Measurements from ENCODE around the gene OSBPL9.

Gene OSBPL9

GRCh38 chr1:51726544-51727225 is 109.8 kb downstream of the OSBPL9 start:
- H3K4me1 ChIP-seq (ENCODE audit: control insufficient read depth in 1 of 2, insufficient read depth in 1 of 2, low read depth in 1 of 2, low read length in 1 of 2): peaks cover 21 to 29% of the 10 kb centered on the region in 2 experiments
- no peak overlapping the region for H3K27ac ChIP-seq
- H3K9me3 ChIP-seq: no peaks in the 10 kb centered on the region
- no peak overlapping the region for H3K4me3 ChIP-seq (ENCODE audit: low read depth in 1 of 2, low read length in 1 of 2)
- TF ChIP-seq, protein P1, sequence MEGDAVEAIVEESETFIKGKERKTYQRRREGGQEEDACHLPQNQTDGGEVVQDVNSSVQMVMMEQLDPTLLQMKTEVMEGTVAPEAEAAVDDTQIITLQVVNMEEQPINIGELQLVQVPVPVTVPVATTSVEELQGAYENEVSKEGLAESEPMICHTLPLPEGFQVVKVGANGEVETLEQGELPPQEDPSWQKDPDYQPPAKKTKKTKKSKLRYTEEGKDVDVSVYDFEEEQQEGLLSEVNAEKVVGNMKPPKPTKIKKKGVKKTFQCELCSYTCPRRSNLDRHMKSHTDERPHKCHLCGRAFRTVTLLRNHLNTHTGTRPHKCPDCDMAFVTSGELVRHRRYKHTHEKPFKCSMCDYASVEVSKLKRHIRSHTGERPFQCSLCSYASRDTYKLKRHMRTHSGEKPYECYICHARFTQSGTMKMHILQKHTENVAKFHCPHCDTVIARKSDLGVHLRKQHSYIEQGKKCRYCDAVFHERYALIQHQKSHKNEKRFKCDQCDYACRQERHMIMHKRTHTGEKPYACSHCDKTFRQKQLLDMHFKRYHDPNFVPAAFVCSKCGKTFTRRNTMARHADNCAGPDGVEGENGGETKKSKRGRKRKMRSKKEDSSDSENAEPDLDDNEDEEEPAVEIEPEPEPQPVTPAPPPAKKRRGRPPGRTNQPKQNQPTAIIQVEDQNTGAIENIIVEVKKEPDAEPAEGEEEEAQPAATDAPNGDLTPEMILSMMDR (IDR thresholded peaks at IDR 0.05): no peak
- no peaks in the 10 kb centered on the region for H3K36me3 ChIP-seq
- H3K27me3 ChIP-seq: no peaks in the 10 kb centered on the region

DNA sequence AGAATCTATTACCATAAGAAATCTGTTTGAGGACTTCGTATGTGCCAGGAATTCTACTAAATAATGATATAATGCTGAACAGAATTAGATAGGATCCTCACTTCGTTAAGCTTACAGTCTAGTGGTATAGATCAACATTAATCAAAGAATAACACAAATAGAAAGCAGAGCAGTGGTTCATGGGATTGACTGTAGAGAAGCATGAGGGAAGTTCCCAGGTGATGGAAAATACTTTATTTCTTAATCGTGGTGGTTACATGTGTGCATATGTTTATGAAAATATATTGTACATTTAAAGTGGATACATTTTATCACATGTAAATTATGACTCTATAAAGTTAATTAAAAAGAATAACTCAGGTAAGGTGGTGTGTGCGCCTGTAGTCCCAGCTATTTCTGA is 110.5 kb downstream of the OSBPL9 start:
- Histone ChIP-seq H3K9me3 (no peaks in the 10 kb centered on the region), H3K36me3 (no peaks in the 10 kb centered on the region), H3K27ac (no peak overlapping the region), H3K4me1 (ENCODE audit: control insufficient read depth in 1 of 2, insufficient read depth in 1 of 2, low read depth in 1 of 2, low read length in 1 of 2) (peaks cover 21 to 29% of the 10 kb centered on the region in 2 experiments), H3K4me3 (ENCODE audit: low read depth in 1 of 2, low read length in 1 of 2) (no peak overlapping the region), H3K27me3 (no peaks in the 10 kb centered on the region)
- TF ChIP-seq, protein P1 (IDR thresholded peaks at IDR 0.05): no peak

- Histone ChIP-seq H3K36me3 (no peaks in the 10 kb centered on the region), H3K4me3 (ENCODE audit: low read depth in 1 of 2, low read length in 1 of 2) (peak overlapping the region; percentile 82 to 83), H3K27me3 (no peaks in the 10 kb centered on the region), H3K27ac (peak overlapping the region; percentile 74), H3K4me1 (ENCODE audit: control insufficient read depth in 1 of 2, insufficient read depth in 1 of 2, low read depth in 1 of 2, low read length in 1 of 2) (peaks cover 13 to 22% of the 10 kb centered on the region in 2 experiments), H3K9me3 (no peaks in the 10 kb centered on the region)
- TF ChIP-seq, protein P1 (IDR thresholded peaks at IDR 0.05): no peak
Measured at GRCh38 chr1:51728611-51729155, 111.8 kb downstream of the OSBPL9 start.

GRCh38 chr1:51729156-51729823 is 112.4 kb downstream of the OSBPL9 start:
- Histone ChIP-seq H3K27ac (peak overlapping the region; percentile 74), H3K27me3 (no peaks in the 10 kb centered on the region), H3K4me1 (ENCODE audit: control insufficient read depth in 1 of 2, insufficient read depth in 1 of 2, low read depth in 1 of 2, low read length in 1 of 2) (peaks cover 13 to 21% of the 10 kb centered on the region in 2 experiments), H3K4me3 (ENCODE audit: low read depth in 1 of 2, low read length in 1 of 2) (peak overlapping the region; percentile 82 to 83), H3K9me3 (no peaks in the 10 kb centered on the region), H3K36me3 (no peaks in the 10 kb centered on the region)
- TF ChIP-seq, protein P1 (IDR thresholded peaks at IDR 0.05): no peak

DNA sequence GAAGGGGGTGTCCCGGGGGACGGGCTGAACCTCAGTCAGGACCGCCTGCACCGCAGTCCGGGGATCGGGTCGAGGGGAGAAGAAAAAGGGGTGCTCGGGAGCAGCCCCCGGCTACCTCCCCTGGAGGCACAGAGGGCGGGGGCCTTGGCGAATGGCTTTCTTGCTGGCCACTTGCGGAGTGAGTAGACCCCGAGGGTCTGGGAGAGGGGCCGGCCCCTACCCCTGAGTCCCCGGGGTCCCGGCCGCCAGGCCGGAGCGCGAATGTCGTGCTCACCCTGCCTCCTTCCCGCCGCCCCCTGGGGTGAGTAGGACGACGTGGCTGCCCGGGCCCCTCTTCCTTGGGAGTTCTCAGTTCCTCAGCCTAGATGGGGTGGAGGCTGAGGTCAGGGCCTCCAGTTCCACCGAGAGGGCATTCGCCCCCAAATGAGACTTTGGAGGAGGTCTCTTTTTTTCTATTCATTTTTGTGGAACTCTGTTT is 113.0 kb downstream of the OSBPL9 start:
- TF ChIP-seq, protein P1 (IDR thresholded peaks at IDR 0.05): no peak
- H3K9me3 ChIP-seq: no peaks in the 10 kb centered on the region
- peak overlapping the region; percentile 74 for H3K27ac ChIP-seq
- no peaks in the 10 kb centered on the region for H3K36me3 ChIP-seq
- peaks cover 13 to 21% of the 10 kb centered on the region in 2 experiments for H3K4me1 ChIP-seq (ENCODE audit: control insufficient read depth in 1 of 2, insufficient read depth in 1 of 2, low read depth in 1 of 2, low read length in 1 of 2)
- H3K27me3 ChIP-seq: no peaks in the 10 kb centered on the region
- peak overlapping the region; percentile 82 to 83 for H3K4me3 ChIP-seq (ENCODE audit: low read depth in 1 of 2, low read length in 1 of 2)
